NCI-H526 (cell line): ENCODE data around the gene NUDCD3.

ENCODE experiments used
- DNase-seq, 2 experiments: peaks; one replicate each; lab custom pipeline; 2025; lab: John Stamatoyannopoulos, UW

Gene NUDCD3

GRCh38 chr7:44382459-44383265, 107.8 kb downstream of the NUDCD3 start:
- DNase-seq = no peak

- DNase-seq = no peak
Measured at GRCh38 chr7:44381494-44382220, 108.8 kb downstream of the NUDCD3 start.

GRCh38 chr7:44380831-44381493, 109.5 kb downstream of the NUDCD3 start:
- DNase-seq = no peak

- DNase-seq = no peak
Measured at GRCh38 chr7:44380189-44380830, 110.1 kb downstream of the NUDCD3 start.

- DNase-seq = no peak
Measured at GRCh38 chr7:44379366-44380188, 110.9 kb downstream of the NUDCD3 start.

- no peak for DNase-seq
Measured at GRCh38 chr7:44378744-44379143, 111.7 kb downstream of the NUDCD3 start.

- DNase-seq = no peak
Measured at GRCh38 chr7:44377681-44378421, 112.6 kb downstream of the NUDCD3 start.

- no peak for DNase-seq
Measured at GRCh38 chr7:44377134-44377463, 113.4 kb downstream of the NUDCD3 start.

GRCh38 chr7:44376429-44377133, 113.9 kb downstream of the NUDCD3 start:
- no peak for DNase-seq

GRCh38 chr7:44375926-44376342, 114.5 kb downstream of the NUDCD3 start:
- no peak for DNase-seq

- no peak for DNase-seq
Measured at GRCh38 chr7:44375236-44375699, 115.2 kb downstream of the NUDCD3 start.

- no peak for DNase-seq
Measured at GRCh38 chr7:44374007-44374763, 116.3 kb downstream of the NUDCD3 start.

GRCh38 chr7:44373418-44373740, 117.1 kb downstream of the NUDCD3 start:
- DNase-seq = no peak

GRCh38 chr7:44372560-44373417, 117.7 kb downstream of the NUDCD3 start:
- DNase-seq = no peak

GRCh38 chr7:44368885-44369284, 121.6 kb downstream of the NUDCD3 start:
- no peak for DNase-seq

- DNase-seq = no peak
Measured at GRCh38 chr7:44368455-44368854, 122.0 kb downstream of the NUDCD3 start.

- DNase-seq = no peak
Measured at GRCh38 chr7:44367475-44368043, 122.9 kb downstream of the NUDCD3 start.

- no peak for DNase-seq
Measured at GRCh38 chr7:44366986-44367385, 123.5 kb downstream of the NUDCD3 start.
